ENCODE measurements around the gene RPS6KA5.

DNA sequence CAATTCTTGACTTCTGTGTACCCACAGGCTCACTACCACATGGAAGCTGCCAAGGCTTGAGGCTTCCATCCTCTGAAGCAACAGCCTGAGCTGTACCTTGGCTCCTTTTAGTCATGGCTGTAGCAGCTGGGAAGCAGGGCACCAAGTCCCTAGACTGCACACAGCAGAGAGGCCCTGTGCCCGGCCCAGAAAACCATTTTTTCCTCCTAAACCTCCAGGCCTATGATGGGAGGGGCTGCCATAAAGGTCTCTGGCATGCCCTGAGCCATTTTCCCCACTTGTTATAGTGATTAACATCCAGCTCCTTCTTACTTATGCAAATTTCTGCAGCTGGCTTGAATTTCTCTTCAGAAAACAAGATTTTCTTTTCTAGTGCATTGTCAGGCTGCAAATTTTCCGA, 121.8 kb downstream of the RPS6KA5 start:
- TF ChIP-seq, protein P1, sequence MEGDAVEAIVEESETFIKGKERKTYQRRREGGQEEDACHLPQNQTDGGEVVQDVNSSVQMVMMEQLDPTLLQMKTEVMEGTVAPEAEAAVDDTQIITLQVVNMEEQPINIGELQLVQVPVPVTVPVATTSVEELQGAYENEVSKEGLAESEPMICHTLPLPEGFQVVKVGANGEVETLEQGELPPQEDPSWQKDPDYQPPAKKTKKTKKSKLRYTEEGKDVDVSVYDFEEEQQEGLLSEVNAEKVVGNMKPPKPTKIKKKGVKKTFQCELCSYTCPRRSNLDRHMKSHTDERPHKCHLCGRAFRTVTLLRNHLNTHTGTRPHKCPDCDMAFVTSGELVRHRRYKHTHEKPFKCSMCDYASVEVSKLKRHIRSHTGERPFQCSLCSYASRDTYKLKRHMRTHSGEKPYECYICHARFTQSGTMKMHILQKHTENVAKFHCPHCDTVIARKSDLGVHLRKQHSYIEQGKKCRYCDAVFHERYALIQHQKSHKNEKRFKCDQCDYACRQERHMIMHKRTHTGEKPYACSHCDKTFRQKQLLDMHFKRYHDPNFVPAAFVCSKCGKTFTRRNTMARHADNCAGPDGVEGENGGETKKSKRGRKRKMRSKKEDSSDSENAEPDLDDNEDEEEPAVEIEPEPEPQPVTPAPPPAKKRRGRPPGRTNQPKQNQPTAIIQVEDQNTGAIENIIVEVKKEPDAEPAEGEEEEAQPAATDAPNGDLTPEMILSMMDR (IDR thresholded peaks at IDR 0.05): no peak
- TF ChIP-seq POLR2A (IDR thresholded peaks at IDR 0.05): no peak
